NCI-H128 (cell line): ENCODE data around the gene TRIM17.

Experiments used
- DNase-seq: peaks from one replicate; lab custom pipeline; 2025; ENCODE audit not compliant: unreplicated experiment; lab: John Stamatoyannopoulos, UW

TRIM17 gene

GRCh38 chr1:228417483-228418203 lies 982 bp upstream of the TRIM17 start:
- no peak for DNase-seq

GRCh38 chr1:228417061-228417460 lies 400 bp upstream of the TRIM17 start:
- DNase-seq = no peak

- no peak for DNase-seq
Observed at GRCh38 chr1:228415853-228416216, 826 bp downstream of the TRIM17 start.

DNA sequence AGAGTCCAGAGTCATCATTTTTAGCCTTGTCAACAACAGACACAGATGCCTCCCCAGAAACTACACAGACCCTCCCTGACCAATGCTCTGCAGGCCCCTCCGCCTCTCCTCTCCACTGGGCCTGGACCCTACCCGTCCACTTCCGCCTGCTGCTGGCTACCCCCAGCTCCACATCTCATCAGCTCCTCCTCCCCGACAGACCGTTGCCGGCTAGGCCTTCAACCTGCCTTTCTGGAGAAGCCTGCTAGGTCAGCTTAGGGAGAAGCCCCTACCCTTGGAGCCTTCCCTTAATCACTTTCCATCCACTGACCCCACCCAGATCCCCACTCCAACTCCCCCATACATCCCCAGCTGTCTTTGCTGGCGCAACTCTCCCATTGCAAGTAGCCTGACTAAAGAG lies 1.4 kb downstream of the TRIM17 start:
- DNase-seq = no peak

DNA sequence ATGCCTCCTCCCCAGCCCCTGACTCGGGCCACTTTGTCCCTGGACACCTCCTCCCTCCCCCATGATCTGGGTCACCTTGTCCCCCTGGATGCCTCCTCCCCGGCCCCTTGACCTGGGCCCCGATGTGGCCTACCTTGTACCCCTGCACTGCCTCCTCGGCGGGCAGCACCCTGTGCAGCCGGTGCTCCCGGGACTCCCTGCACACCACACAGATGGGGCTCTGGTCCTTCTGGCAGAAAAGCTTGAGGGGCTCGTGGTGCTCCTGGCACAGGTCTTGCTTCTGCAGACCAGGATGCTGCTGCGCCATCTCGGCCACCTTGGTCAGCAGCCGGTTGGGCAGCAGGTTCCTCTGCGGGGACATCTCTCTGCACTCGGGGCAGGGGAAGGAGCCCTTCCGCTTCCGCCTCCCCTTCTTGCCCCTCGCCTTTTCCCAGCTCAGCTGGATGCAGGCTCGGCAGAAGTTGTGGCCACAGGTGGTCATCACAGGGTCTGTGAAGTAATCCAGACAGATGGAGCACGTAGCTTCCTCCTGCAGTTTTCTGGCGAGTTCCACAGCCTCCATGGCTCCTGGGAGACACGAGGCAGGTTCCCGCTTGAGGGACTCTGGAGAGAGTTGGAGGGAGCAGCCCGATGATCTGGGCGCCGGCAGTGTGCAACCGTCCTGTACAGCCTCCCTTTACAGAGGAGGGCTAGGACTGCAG lies 2.0 kb downstream of the TRIM17 start:
- no peak for DNase-seq

- no peak for DNase-seq
Observed at GRCh38 chr1:228413241-228414010, 3.2 kb downstream of the TRIM17 start.

DNA sequence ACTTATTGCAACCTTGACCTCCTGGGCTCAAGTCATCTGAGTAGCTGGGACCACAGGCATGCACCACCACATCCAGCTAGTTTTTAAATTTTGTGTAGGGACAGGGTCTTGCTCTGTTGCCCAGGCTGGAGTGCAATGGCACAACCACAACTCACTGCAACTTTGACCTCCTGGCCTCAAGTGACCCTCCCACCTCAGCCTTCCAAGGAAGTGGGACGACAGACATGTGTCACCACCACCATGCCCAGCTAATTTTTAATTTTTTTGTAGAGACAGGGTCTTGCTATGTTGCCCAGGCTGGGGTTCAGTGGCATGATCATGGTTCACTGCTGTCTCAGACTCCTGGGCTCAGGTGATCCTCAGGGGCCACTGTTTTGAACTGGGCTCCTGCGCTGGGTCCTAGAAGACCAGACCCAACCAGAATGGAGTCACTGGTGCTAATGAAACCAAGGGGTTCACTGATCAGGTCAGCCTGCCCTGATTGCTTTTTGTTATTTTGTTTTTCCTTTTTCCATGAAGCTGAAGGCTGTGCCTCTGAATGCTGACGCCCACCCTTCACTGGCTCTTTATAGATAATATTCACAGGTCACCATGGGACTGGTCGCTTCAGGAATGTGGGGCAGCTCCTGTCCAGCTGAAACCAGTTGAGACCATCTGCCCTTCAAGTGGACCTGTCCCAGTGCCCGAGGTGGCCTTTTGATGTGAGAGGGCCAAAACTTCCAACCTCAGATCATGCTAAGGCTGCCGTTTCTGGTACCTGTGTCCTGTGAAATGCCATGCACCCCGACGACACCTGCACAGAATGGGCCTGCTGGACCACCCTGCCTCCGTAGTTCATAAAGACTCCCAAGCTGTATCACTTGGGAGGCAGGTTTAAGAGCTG lies 4.9 kb downstream of the TRIM17 start:
- no peak for DNase-seq

GRCh38 chr1:228411121-228411520 lies 5.5 kb downstream of the TRIM17 start:
- no peak for DNase-seq

- no peak for DNase-seq
Observed at GRCh38 chr1:228410671-228411070, 6.0 kb downstream of the TRIM17 start.

DNA sequence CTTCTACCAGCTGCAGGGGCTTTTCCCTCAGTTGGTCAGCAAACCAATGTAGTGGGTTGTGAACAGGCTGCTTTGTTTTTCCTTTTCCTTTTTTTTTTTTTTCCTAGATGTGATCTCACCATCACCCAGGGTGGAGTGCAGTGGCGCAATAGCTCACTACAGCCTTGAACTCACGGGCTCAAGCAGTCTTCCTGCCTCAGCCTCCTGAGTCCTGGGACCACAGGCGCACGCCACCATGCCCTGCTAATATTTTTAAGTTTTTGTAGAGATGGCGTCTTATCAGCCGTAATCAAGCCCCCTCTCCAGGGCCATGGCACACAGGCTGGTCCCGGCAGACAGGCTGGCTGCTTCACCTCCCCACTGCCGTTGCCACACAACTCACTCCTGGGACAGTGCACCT lies 6.6 kb downstream of the TRIM17 start:
- DNase-seq = no peak

GRCh38 chr1:228408869-228409805 lies 7.5 kb downstream of the TRIM17 start:
- DNase-seq = no peak

GRCh38 chr1:228408041-228408868 lies 8.4 kb downstream of the TRIM17 start:
- DNase-seq = no peak

DNA sequence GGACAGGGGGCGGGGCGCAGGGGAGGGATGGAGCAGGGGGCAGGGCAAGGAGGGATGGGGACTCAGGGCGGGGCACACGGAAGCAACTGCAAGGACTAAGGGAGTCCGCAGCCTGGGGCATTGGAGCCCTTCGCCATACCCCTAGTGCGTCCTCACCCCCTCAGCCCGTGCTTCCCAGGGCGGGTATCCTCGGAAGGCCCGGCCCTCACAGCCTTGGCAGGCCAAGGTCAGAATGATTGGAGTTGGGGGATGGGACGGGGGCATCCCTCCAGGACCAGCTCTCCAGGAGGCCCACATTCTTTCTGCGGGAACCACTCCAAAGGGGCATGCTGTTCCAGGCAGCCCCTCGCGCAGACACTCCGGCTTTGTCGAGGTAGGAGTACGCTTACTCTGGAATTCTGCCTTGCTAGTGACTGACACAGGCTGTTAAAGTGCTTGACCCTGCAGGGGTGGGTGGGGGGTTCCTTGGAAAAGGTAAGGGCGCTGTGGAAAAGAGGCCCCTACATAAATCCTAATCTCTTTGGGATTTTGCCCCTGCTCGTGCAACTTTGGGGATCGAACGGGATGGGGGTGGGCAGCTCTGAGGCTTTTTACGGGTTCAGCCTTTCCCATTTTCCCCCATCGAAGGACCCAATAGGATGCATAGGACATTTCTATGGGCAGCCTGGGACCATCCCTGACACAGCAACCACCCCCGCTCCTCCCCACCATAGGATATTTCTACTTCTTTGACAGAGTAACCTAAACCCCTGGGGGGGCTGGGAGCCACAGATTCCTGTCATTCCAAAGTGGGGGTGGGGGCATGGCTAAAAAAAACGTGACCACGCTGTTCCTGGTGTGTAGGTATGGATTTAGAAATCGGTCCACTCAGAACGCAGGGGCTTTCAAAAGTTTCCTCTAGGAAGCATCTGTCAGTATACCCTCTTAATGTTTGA lies 9.3 kb downstream of the TRIM17 start:
- no peak for DNase-seq

GRCh38 chr1:228405979-228406228 lies 10.8 kb downstream of the TRIM17 start:
- no peak for DNase-seq

- no peak for DNase-seq
Observed at GRCh38 chr1:228405200-228405978, 11.3 kb downstream of the TRIM17 start.

GRCh38 chr1:228404107-228404720 lies 12.4 kb downstream of the TRIM17 start:
- DNase-seq = no peak

GRCh38 chr1:228403231-228403631 lies 13.4 kb downstream of the TRIM17 start:
- no peak for DNase-seq
